Uterus (tissue), 4 donors: ENCODE measurements around the gene EID3. TPM values are rescaled to one million over a fixed set of nuclear protein-coding genes. Genes with fewer than 3 reads are reported as not detected.

Experiments used
- DNase-seq, 2 donors: peaks; one replicate each; pipeline ENCODE4 v3.0.0-alpha.2; 2019 to 2020
- H3K27ac ChIP-seq, 2 donors: fragments of 200-600 bp; sonication (generic); 1 replicate in 1 of 2; 2 replicates in 1 of 2; pipeline ENCODE4 v1.5.1; 2016 to 2018
- H3K27me3 ChIP-seq, 2 donors: fragments of 200-600 bp; sonication (generic); one replicate each; pipeline ENCODE4 v1.5.1; 2018 to 2019; ENCODE audit warnings: control low read depth in 1 of 2
- H3K36me3 ChIP-seq, 2 donors: fragments of 200-600 bp; sonication (generic); one replicate each; pipeline ENCODE4 v1.5.1; 2019; ENCODE audit warnings: control low read depth in 1 of 2
- H3K4me1 ChIP-seq, 2 donors: fragments of 200-600 bp; sonication (generic); one replicate each; pipeline ENCODE4 v1.5.1; 2018 to 2019; ENCODE audit warnings: control low read depth in 1 of 2
- H3K4me3 ChIP-seq, 2 donors: fragments of 200-600 bp; sonication (generic); 1 replicate in 1 of 2; 2 replicates in 1 of 2; pipeline ENCODE4 v1.5.1; 2018 to 2019; ENCODE audit warnings: mild to moderate bottlenecking in 1 of 2
- H3K9me3 ChIP-seq, 2 donors: fragments of 200-600 bp; sonication (generic); one replicate each; pipeline ENCODE4 v1.5.1; 2019; ENCODE audit warnings: control low read depth in 1 of 2
- CTCF ChIP-seq, 4 experiments: fragments of 200-600 bp in 2 of 4; fragments of 450-650 bp in 2 of 4; sonication (generic) in 2 of 4; IDR thresholded peaks; one replicate each; pipeline ENCODE4 v1.5.1; 2016 to 2019; ENCODE audit warnings: antibody characterized with exemption in 4 of 4, mild to moderate bottlenecking in 2 of 4, moderate library complexity in 1 of 4
- POLR2A ChIP-seq, 2 donors: fragments of 450-650 bp; IDR thresholded peaks; one replicate each; pipeline ENCODE4 v1.6.1; 2016; ENCODE audit warnings: antibody characterized with exemption in 2 of 2, mild to moderate bottlenecking in 1 of 2, moderate library complexity in 1 of 2
- intact Hi-C: fragments of 100-400 bp; cut with DNase I; formaldehyde crosslinking; loops from one replicate; pipeline ENCODE4 v1.15.1; 2023; ENCODE audit warnings: low total_unique reads
- total RNA-seq, 4 donors: library from RNA; depleted of rRNA in 3 of 4; stranded (reverse); fragments of >200 nt in 3 of 4; gene quantifications; one replicate each; pipeline versions ENCODE4 v1.1.0 to v1.2.4, GENCODE V29; 2014 to 2023
- donor health status: DM: yes; HTN: yes; CAD: no.

The EID3 gene
- total RNA-seq, 4 donors from 2014 or later: 3.8 to 12.0 (median 10.1) TPM

- intact Hi-C loops: no loop called here
- DNase-seq: no peak
- Histone ChIP-seq H3K27me3 (no peaks in the 10 kb centered on the region), H3K4me1 (peaks cover 0 to 11% of the 10 kb centered on the region in 2 donors), H3K4me3 (no peak overlapping the region), H3K9me3 (no peaks in the 10 kb centered on the region), H3K36me3 (no peaks in the 10 kb centered on the region), H3K27ac (no peak overlapping the region)
- TF ChIP-seq CTCF (IDR thresholded peaks at IDR 0.05): no peak
- TF ChIP-seq POLR2A (IDR thresholded peaks at IDR 0.05): no peak
These were observed 21.9 kb upstream of the EID3 start for GRCh38 chr12:104281636-104282035.

- intact Hi-C loops: no loop called here
- H3K4me1 ChIP-seq: peaks cover 0 to 11% of the 10 kb centered on the region in 2 donors
- TF ChIP-seq CTCF (IDR thresholded peaks at IDR 0.05) (no peak), POLR2A (IDR thresholded peaks at IDR 0.05) (no peak)
- no peaks in the 10 kb centered on the region for H3K36me3 ChIP-seq
- H3K27me3 ChIP-seq: no peaks in the 10 kb centered on the region
- no peaks in the 10 kb centered on the region for H3K9me3 ChIP-seq
- no peak overlapping the region for H3K27ac ChIP-seq
- H3K4me3 ChIP-seq: no peak overlapping the region
- DNase-seq: no peak
These were observed 21.4 kb upstream of the EID3 start for GRCh38 chr12:104282109-104282508.

GRCh38 chr12:104285740-104286515 is 17.6 kb upstream of the EID3 start:
- no peak for DNase-seq
- intact Hi-C loops: loop anchor here (5.0 kb wide), 1 partner anchor 69 kb away; the partner anchor contains the start of gene TXNRD1
- no peak for TF ChIP-seq POLR2A (IDR thresholded peaks at IDR 0.05)
- peaks cover 0 to 11% of the 10 kb centered on the region in 2 donors for H3K4me1 ChIP-seq
- no peaks in the 10 kb centered on the region for H3K27me3 ChIP-seq
- H3K4me3 ChIP-seq: peak overlapping the region in 1 of 2 donors; percentile 78
- H3K27ac ChIP-seq: peak overlapping the region; percentile 86 to 91
- no peaks in the 10 kb centered on the region for H3K36me3 ChIP-seq
- H3K9me3 ChIP-seq: no peaks in the 10 kb centered on the region

GRCh38 chr12:104286516-104287482 is 16.7 kb upstream of the EID3 start:
- Histone ChIP-seq H3K9me3 (no peaks in the 10 kb centered on the region), H3K4me1 (peaks cover 0 to 11% of the 10 kb centered on the region in 2 donors), H3K27ac (peak overlapping the region; percentile 86 to 91), H3K27me3 (no peaks in the 10 kb centered on the region), H3K36me3 (no peaks in the 10 kb centered on the region), H3K4me3 (peak overlapping the region; percentile 63 to 78)
- DNase-seq: peak; percentile 93 to 95
- intact Hi-C loops: loop anchor here (5.0 kb wide), 1 partner anchor 69 kb away; the partner anchor contains the start of gene TXNRD1
- no peak for TF ChIP-seq CTCF (IDR thresholded peaks at IDR 0.05)
- TF ChIP-seq POLR2A (IDR thresholded peaks at IDR 0.05): peak; percentile 59 to 67

GRCh38 chr12:104288635-104289274 is 14.8 kb upstream of the EID3 start:
- intact Hi-C loops: loop anchor here (5.0 kb wide), 1 partner anchor 71 kb away; the partner anchor contains the start of gene TXNRD1
- Histone ChIP-seq H3K27ac (peak overlapping the region; percentile 86 to 91), H3K4me1 (peaks cover 0 to 11% of the 10 kb centered on the region in 2 donors)

More at GRCh38 chr12:104288635-104289274, 14.8 kb upstream of the EID3 start:
- peak; percentile 77 to 81 for DNase-seq
- TF ChIP-seq CTCF (IDR thresholded peaks at IDR 0.05): peak in 1 of 4 experiments; percentile 20
- TF ChIP-seq POLR2A (IDR thresholded peaks at IDR 0.05): peak; percentile 77 to 82
- Histone ChIP-seq H3K4me3 (peak overlapping the region; percentile 63 to 78), H3K36me3 (no peaks in the 10 kb centered on the region), H3K9me3 (no peaks in the 10 kb centered on the region), H3K27me3 (no peaks in the 10 kb centered on the region)
